ENCODE measurements around the gene OXER1.

GRCh38 chr2:42762823-42763804 is 821 bp downstream of the OXER1 start:
- TF ChIP-seq, protein P1, sequence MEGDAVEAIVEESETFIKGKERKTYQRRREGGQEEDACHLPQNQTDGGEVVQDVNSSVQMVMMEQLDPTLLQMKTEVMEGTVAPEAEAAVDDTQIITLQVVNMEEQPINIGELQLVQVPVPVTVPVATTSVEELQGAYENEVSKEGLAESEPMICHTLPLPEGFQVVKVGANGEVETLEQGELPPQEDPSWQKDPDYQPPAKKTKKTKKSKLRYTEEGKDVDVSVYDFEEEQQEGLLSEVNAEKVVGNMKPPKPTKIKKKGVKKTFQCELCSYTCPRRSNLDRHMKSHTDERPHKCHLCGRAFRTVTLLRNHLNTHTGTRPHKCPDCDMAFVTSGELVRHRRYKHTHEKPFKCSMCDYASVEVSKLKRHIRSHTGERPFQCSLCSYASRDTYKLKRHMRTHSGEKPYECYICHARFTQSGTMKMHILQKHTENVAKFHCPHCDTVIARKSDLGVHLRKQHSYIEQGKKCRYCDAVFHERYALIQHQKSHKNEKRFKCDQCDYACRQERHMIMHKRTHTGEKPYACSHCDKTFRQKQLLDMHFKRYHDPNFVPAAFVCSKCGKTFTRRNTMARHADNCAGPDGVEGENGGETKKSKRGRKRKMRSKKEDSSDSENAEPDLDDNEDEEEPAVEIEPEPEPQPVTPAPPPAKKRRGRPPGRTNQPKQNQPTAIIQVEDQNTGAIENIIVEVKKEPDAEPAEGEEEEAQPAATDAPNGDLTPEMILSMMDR (conservative IDR thresholded peaks at IDR 0.05; ENCODE audit: low read length) = no peak
- no peak for TF ChIP-seq EZH2phosphoT487 (IDR thresholded peaks at IDR 0.05; ENCODE audit: borderline replicate concordance, low read depth, low read length)

Measured in OCI-LY7 (cell line).